Measurements from ENCODE around the gene IFT88.

IFT88 gene

DNA sequence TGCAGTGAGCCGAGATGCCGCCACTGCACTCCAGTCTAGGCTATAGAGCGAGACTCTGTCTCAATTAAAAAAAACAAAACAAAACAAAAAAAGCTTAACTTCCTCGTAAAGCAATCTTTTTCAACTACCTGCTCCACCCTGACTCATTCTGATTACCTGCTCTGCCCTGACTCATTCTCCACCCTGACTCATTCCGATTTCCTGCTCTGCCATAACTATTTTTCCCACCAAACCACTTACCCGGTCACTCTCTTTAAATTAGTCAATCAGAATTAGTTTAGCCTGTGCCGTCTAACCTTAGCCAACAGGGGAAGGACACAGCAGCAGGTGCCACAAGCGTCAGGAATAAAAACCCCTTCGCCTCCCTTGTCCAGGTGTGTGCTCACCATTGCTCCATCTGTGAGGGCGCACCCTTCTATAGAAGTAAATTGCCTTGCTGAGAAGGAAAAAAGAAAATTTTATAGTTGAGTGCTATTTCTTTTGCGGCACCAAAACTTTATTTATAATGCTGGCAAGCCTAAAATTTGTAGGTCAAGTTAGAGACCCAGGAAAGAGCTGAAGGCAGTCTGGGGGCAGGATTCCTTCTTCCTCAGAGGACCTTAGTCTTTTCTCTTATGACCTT, 1.7 kb upstream of the IFT88 start:
- no peak for FAIRE-seq

DNA sequence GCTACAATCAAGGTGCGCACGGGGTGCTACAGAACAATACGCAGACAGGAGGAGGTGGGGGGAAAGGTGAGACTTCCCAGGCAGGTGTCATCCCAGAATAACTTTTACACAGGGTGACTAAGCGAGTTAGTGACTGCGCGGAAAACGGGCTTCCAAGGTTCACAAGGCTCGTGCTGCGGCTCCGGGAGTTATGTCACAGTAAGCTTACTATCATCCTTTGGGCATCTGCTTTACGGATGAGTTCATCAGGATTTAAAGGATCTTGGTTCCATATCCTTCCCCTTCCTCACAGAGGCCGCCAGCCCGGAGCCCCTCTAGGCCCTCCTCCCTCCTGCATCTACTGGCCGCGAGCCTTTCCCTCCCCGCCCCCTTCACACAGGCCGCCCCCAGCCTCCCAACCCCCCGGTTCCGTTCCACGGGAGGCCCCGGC, 474 bp upstream of the IFT88 start:
- FAIRE-seq: no peak

DNA sequence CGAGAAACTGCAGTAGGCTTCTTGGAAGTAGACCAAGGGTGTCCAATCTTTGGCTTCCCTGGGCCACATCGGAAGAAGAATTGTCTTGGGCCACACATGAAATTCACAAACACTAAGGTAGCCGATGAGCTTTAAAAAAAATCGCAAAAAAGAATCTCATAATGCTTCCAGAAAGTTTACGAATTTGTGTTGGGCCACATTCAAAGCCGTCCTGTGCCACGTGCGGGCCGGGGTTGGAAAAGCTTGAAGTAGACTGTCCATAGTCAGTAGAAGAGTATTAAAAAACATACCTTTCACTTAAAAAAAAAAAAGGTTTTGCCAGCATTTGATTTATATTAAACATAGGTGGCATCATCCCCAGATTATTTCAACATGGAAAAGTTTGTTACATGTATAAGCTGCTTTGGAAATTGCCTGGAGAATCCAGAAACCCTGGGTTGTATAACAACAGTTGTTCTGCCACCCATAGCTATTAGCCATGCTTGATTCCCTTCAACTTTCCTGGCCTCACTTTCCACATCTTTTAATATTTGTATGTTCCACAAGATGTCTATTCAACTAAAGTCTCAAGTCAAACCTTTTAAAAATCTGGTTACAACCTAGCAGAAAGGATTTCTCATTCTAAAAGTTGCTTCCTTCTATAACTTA, 1.0 kb downstream of the IFT88 start:
- peak; percentile 45 for FAIRE-seq

DNA sequence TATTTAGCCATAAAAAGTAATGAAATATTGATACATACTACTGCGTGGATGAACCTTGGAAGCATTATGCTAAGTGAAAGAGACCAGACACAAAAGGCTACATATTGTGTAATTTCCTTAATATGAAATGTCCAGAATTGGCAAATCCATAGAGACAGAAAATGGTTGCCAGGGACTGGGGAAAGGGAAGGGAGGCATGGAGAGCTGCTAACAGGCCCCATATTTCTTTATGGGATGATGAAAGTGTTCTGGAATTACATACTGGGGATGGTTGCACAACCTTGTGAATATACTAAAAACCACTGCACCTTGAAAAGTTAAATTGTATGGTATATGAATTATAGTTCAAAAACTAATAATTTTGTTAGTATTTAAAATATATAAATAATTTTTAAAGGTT, 3.6 kb downstream of the IFT88 start:
- no peak for FAIRE-seq

DNA sequence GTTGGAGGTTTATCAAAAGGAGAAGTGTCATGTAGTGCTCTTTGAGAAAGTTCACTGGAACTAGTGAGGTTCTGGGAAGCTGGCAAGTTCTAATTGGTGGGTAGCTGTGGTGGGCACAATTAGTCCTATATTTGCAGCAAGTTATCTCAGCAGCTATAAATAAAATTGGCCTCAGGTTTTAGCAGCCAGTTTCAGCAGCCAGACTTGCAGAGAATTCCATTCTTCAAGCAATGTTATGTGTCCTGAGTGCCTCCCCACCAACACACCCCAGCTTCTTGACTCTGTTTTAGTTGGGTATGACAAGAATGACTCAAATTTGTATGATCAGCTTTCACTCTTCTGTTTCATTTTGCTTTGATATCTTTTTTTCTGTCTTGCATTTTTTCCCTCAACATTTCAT, 4.7 kb downstream of the IFT88 start:
- FAIRE-seq: no peak

DNA sequence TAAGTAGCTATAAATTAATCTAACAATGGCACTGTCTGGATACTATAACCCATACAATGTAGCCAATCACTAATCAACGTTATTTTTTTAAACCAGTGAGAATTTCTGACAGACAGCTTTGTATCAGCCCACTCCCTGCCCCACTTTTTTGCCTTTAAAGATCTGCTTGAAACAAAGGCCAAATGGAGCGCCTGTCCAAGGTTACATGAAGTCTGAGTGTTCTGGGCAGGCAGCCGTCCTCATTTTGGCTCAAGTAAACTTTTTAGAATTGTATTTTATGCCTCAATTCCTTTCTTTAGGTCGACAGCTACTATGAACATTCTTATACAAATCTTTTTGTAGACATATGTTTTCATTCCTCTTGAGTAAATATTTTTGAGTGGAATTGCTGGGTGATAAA, 6.2 kb downstream of the IFT88 start:
- no peak for FAIRE-seq

DNA sequence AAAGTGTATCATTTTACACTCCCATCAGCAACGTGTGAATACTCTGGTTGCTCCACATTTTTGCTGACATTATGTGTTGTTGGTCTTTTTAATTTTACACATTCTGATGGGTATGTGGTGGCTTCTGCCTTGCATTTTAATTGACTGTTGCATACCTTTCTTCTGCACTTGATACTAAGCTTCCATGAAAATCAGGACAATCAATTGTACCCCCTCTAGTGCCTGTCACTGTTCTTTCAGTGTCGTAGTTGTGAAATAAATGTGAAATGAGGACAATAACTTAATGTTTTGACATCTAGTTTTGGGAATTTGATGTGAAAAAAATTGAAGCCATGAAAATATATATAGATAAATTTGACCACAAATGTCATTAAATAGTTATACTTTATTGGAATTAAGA, 6.7 kb downstream of the IFT88 start:
- FAIRE-seq: no peak

DNA sequence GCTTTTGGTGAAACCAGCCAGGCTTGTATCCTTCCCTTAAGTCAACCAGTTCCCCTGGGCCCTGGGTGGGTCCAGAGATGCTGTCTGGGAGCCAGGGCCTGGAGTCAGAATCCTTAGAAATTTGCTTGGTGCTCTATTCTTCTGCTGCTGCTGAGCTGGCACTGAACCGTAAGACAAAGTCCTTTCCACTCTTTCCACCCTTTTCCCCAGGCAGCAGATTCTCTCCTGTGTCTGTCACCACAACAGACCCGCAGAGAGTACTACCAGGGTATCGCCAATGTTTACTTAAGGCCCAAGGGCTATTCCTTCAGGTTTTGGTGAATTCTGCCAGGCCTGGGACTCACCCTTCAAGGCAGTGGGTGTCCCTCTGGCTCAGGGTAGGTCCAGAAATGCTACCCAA, 12.2 kb downstream of the IFT88 start:
- no peak for FAIRE-seq

DNA sequence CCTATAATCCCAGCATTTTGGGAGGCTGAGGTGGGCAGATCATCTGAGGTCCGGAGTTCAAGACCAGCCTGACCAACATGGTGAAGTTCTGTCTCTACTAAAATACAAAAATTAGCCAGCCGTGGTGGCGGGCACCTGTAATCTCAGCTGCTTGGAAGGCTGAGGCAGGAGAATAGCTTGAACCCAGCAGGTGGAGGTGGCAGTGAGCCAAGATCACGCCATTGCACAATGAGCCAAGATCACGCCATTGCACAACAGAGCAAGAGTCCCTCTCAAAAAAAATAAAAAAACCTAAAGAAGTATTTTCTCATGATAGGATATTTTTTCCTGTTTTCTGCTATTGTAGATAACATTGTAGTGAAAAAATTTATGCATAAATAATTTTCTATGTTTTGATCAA, 13.3 kb downstream of the IFT88 start:
- no peak for FAIRE-seq

DNA sequence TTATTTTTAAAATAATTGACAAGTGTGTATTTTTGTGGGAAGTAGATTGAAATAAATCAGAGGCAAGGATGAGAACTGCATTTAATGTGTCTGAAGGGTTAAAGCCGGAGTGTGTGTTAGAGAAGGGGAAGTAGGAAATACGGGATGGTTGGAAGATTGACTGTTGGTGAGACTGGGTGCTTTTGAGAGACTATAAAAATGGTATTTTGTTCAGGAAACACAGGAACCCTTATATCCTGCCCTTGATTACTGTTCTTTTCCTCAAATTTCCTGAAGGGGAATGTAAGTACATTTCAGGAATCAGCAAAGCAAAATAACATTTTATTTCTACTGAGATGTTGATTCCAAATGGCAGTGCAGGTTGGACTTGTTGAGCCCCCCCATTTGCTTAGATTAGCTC, 15.1 kb downstream of the IFT88 start:
- FAIRE-seq: no peak

DNA sequence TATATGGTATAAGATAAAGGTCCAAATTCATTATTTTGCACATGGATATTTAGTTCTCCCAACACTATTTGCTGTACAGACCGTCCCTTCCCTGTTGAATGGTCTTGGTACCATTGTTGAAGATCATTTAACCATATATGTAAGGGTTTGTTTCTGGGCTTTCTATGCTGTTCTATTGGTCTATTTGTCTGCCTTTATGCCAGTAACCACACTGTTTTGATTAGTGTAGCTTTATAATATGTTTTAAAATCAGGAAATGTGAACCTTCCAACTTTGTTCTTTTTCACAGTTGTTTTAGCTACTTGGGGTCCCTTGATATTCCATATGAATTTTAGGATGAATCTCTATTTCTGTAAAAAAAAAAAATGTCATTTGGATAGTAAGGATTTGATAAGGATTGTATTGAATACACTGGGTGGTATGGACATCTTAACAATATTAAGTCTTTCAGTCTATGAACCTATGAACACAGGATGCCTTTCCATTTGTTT, 16.9 kb downstream of the IFT88 start:
- FAIRE-seq: no peak

DNA sequence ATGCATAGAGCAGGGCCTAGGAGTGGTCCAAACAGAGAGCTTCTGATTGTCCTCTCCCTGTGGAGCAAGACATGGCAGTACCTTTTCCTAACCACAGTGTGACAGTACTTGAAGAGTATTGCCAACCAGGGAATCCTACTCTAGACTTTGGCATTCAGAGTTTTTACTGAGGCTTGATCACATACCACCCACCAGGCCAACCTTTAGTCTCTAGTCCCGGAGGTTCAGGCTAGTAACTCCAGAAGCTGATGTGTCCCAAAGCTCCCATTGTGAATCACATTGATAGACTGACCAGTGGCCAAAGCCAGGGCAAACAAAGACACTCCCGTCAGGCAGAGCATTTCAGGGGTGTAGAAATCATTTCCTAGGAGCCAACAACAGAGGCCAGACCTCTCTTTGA, 18.4 kb downstream of the IFT88 start:
- no peak for FAIRE-seq

DNA sequence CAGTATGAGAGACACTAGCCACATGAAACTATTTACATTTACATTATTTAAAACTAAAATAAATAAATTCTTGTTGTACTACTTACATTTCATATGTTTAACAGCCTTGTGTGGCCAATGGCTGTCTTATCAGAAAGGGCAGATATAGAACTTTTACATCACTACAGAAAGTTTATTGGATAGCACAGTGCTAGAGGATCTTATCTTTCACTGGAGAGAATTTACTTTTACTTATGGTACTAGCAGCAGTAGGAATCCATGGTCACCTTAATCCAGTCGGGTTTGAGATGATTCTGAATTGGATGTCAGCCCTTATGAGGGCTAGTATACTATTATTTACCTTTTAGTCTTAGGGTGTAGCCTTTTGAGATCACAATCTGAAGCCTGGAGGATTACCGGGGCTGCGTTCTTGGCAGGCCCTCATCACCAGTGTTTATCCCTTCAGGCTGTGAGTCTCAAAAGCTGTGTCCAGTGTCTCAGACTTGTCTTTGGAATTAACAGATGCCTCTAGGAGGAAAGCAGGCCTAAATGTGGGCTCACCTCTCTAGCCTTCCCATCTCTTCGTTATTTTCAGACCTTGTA, 21.7 kb downstream of the IFT88 start:
- no peak for FAIRE-seq

DNA sequence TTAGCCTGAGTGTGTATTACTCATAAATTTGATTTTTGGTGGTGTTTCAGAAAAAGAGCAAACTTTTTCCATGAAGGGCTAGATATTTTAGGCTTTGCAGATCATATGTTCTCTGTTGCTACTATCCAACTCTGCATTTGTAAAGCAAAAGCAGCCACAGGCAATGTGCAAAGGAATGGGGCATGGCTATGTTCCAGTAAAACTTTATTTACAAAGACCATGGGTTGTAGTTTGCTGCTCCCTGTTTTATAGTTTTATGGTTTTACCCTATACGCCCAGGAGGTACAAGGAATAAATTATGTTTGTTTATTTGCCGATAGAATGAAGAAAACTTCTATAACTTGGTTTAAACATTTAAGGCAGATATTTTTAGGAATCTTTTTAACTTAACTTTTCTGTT, 23.6 kb downstream of the IFT88 start:
- FAIRE-seq: peak; percentile 85

DNA sequence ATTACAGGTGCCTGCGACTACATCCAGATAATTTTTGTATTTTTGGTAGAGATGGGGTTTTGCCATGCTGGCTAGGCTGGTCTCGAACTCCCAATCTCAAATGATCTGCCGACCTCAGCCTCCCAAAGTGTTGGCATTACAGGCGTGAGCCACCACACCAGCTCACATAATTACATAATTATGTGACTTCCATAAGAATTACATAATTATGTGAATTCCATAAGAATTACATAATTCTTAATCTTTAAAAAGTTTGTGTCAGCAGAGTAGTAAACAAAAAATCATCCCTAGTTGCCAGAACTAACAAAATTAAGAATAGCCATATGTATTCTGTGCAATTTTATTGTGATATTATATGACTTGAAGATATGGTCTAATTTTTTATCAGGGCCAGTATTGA, 25.6 kb downstream of the IFT88 start:
- no peak for FAIRE-seq

DNA sequence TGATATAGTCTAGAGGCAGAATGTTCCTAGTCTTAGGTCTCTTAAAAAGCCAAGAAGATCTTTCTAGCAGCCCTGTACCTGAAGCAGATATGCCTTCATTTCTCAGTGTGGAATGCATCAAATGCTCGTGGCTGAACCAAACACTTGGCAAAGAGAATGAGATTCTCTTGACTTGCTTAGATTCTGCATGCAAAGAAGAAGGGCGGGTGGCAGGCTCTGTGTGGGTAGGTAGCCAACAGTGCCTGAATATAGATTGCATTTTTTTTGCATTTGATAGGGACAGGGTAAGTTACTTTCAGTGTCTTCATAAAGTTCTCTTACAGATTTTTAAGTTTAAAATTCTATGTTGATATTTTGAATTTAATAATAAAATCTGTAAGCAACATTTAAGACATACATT, 27.3 kb downstream of the IFT88 start:
- FAIRE-seq: no peak

DNA sequence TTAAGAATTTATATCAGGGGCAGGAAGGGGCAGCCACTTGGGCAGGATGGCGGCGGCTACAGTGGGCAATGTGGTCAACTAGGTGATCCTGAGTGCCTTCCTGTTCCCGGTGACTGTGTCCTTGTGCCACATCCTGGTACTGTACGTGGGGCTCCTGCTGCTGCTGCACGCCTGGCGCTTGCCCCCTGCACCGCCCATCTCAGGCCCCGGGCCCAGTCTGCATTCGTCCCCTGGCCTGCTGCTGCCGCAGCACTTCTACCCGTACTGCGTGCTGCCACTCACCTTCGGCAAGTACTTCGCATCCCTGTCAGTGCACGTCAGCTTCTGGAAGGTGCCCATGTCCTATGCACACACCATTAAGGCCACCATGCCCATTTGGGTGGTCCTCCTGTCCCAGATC, 40.1 kb downstream of the IFT88 start:
- FAIRE-seq: no peak

DNA sequence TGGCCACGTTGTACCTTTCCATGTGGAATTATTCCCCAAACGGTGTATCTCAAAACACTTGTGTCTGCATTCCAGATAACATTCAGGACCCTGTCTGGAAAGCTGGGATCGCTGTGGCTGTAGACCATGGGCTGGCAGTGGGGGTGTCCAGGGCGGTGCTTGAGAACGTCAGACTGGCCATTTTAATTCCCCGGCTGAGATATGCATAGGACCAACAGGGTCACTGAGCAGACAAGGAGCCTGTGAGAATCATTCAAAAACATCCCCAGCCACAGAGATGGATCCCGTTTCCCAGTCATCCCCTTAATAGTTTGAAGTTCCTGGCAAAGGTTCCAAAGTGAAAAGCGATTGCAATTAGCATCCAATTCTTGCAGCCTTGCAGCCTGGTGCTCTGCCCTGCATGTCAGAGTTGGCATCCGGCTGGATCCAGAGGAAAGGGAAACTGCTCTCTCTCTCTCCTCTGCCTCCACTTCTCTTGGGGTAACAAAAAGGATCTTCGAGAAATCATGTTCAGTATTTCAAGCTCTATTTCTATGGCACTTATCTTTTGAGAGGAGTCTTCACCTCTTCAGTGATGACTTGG, 41.6 kb downstream of the IFT88 start:
- FAIRE-seq: no peak

DNA sequence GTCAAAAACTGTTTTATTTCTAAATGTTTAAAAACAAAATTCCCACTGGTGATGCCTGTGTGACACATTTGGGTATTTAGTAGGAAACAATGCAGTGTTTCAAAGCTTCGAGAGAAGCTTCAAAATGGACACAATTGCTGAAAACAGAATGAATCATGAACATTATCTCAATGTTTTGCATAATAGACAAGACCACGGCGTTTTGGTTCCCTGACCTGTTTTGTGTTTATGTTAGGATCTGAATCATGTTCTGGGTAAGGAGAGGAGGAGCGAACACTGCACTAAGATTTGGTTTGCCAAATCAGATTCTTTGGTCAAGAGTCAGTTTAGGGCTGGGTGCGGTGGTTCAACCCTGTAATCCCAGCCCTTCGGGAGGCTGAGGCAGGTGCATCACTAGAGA, 42.2 kb downstream of the IFT88 start:
- no peak for FAIRE-seq

DNA sequence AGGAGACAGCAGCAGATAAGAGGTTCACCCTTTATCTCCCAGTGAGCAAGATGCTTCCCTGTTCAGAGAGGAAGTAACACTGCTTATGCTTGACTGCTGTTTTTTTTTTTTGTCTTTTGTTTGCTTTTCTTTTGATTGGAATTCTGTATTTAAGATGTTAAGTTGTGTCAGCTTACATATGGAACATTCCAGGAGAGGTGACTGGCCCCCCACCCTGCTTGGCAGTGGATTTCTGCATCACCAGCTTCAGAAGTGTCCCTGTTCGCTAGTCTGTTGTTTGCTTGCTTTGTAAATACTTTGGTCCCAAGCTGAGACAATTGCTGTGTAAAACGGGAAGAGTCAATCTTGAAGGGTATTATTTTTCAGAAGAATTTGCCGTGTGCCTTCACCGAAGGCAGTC, 43.0 kb downstream of the IFT88 start:
- FAIRE-seq: no peak

DNA sequence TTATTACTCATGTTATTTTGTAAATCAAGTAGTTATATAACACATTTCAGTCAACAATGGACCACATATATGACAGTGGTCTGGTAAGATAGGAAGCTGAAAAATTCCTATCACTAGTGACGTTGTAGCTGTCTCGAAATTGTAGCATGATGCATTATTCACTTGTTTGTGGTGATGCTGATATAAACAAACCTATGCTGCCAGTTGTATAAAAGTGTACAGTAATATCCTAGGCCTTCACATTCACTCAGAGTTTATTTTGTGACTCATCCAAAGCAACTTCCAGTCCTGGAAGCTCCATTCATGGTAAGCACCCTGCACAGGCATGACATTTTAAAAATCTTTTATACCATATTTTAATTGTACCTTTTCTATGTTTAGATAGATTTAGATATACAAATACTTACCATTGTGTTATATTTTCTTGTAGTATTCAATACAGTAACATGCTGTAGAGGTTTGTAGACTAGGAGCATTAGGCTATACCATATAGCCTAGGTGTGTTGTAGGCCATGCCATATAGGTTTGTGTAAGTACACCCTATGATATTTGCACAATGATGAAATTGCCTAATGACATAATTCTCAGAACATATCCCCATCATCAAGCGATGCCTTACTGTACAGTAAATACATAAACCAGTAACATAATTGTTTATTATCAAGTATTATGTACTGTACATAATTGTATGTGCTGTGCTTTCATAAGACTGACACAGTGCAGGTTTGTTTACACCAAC, 49.3 kb downstream of the IFT88 start:
- no peak for FAIRE-seq

DNA sequence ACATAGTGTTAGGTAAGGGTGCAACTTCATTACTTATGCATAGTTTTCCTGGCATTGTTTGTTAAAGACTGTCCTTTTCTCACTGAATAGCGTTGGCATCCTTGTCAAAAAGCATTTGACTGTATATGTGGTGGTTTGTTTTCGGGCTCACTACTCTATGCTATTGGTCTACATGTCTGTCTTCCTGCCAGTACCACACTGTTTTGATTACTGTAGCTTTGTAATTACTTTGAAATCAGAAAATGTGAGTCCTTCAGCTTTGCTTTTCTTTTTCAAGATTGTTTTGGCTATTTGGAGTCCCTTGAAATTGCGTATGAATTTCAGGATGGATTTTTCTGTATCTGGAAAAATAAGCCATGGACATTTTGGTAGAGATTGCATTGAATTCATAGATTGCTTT, 56.0 kb downstream of the IFT88 start:
- FAIRE-seq: no peak

DNA sequence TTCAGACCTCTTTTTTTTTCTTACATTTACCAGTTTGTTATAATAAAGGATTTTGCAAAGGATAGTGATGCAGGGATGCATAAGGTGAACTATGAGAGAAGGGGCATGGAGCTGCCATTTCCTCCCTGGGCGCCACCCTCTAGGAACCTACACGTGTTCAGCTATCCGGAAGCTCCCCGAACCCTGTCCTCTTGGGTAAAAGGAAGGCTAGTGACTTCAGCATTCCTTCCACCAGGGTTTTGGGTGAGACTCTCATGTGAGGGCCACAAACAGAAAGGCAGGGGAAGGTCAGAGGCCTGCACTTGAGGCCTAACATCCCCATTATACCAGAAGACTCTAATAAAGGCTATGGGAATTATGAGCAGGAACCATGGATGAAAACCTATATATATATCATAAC, 57.3 kb downstream of the IFT88 start:
- FAIRE-seq: no peak
